K562 (cell line): ENCODE data around the gene ZNF420. TPM values are rescaled to one million over a fixed set of nuclear protein-coding genes. Genes with fewer than 3 reads are reported as not detected.

Experiments used
- ATAC-seq: fragments of 200-7000 bp; cut with Tn5 transposase; 3 replicates; pipeline ENCODE4 v1.9.1; 2020; ENCODE audit warnings: moderate library complexity
- BruUV-seq: library from RNA; stranded (reverse); fragments of 400-500 nt; replicated peaks from 2 replicates; lab custom pipeline; 2021; lab: Mats Ljungman, UMichigan
- CTCF ChIA-PET: fragments of 300-600 bp; formaldehyde crosslinking; extraction: SDS; loops from one replicate; lab custom pipeline; 2021; ENCODE audit warnings: low intra/inter-chr PET ratio; lab: Yijun Ruan, JAX
- POLR2A ChIA-PET: fragments of 300-600, 350-650 bp; sonication (Branson Sonifier 250); formaldehyde crosslinking; extraction: SDS; loops from one replicate; lab custom pipeline; 2021; ENCODE audit warnings: antibody characterized with exemption, inconsistent platforms; lab: Yijun Ruan, JAX
- DNase-seq, 4 experiments: peaks; one replicate each; pipeline versions ENCODE4 v3.0.0 to v3.0.0-alpha.2; 2011 to 2018; ENCODE audit warnings: low spot score in 3 of 4, mixed read lengths in 3 of 4; ENCODE audit errors: extremely low read depth in 1 of 4
- FAIRE-seq: peaks from 2 replicates; lab custom pipeline; 2011; peaks lifted over from hg19 to GRCh38; lab: Jason Lieb, UNC
- H2AFZ ChIP-seq: 2 replicates; pipeline ENCODE4 v1.6.0; 2011; ENCODE audit warnings: low read depth, low read length, control low read depth, inconsistent platforms
- H3K27ac ChIP-seq: fragments of 200-600 bp; 3 replicates; pipeline ENCODE4 v1.8.0; 2011; ENCODE audit warnings: low read depth, mild to moderate bottlenecking, control low read depth, inconsistent platforms, low read length, moderate library complexity, mixed read lengths; ENCODE audit errors: extremely low read depth
- H3K27me3 ChIP-seq, 2 experiments: fragments of 300-600 bp in 1 of 2; 2 replicates in 1 of 2; 3 replicates in 1 of 2; pipeline versions ENCODE4 v1.6.0 to v1.8.0; 2011; ENCODE audit warnings: inconsistent platforms in 2 of 2, low read length in 2 of 2, mild to moderate bottlenecking in 1 of 2, mixed read lengths in 1 of 2, moderate library complexity in 1 of 2; ENCODE audit not compliant: control insufficient read depth in 2 of 2, insufficient read depth in 2 of 2
- H3K36me3 ChIP-seq: fragments of 300-600 bp; 3 replicates; pipeline ENCODE4 v1.8.0; 2011; ENCODE audit warnings: mild to moderate bottlenecking, low read length, inconsistent platforms; ENCODE audit not compliant: control insufficient read depth, insufficient read depth
- H3K4me1 ChIP-seq, 2 experiments: fragments of 200-600 bp in 1 of 2; replicated peaks in 1 of 2; 2 replicates in 1 of 2; 3 replicates in 1 of 2; pipeline versions ENCODE4 v1.5.1 to v1.8.0; 2011; ENCODE audit warnings: inconsistent platforms in 2 of 2, low read length in 2 of 2, mild to moderate bottlenecking in 1 of 2, mixed read lengths in 1 of 2, moderate library complexity in 1 of 2; ENCODE audit not compliant: control insufficient read depth in 2 of 2, insufficient read depth in 2 of 2
- H3K4me2 ChIP-seq: 2 replicates; pipeline ENCODE4 v1.6.1; 2011; ENCODE audit warnings: low read length, control low read depth, inconsistent platforms, mixed read lengths; ENCODE audit not compliant: insufficient read depth
- H3K4me3 ChIP-seq: fragments of 200-600 bp; sonication (generic), shearing (Covaris generic); 2 replicates; pipeline ENCODE4 v1.5.1; 2016; ENCODE audit warnings: control low read depth, inconsistent platforms
- H3K79me2 ChIP-seq: fragments of 200-600 bp; 3 replicates; pipeline ENCODE4 v1.8.0; 2011; ENCODE audit warnings: low read length, inconsistent platforms; ENCODE audit not compliant: control insufficient read depth, insufficient read depth
- H3K9ac ChIP-seq, 2 experiments: 2 replicates each; pipeline versions ENCODE4 v1.6.0 to v1.6.1; 2011; ENCODE audit warnings: low read depth in 2 of 2, low read length in 2 of 2, control low read depth in 1 of 2, inconsistent platforms in 1 of 2, mild to moderate bottlenecking in 1 of 2, mixed read lengths in 1 of 2; ENCODE audit not compliant: insufficient read depth in 1 of 2
- H3K9me1 ChIP-seq: one replicate; pipeline ENCODE4 v1.6.0; 2011; ENCODE audit warnings: inconsistent platforms, mild to moderate bottlenecking, low read length, moderate library complexity; ENCODE audit not compliant: control insufficient read depth, insufficient read depth
- H3K9me3 ChIP-seq: replicated peaks from 2 replicates; pipeline ENCODE4 v1.5.1; 2011; ENCODE audit warnings: low read depth, low read length, inconsistent platforms; ENCODE audit not compliant: control insufficient read depth, insufficient read depth
- H4K20me1 ChIP-seq: replicated peaks from 2 replicates; pipeline ENCODE4 v1.6.1; 2011; ENCODE audit warnings: low read length, inconsistent platforms, mixed read lengths; ENCODE audit not compliant: control insufficient read depth, insufficient read depth
- CHCHD3 ChIP-seq: fragments of 250-450 bp; sonication (Bioruptor Pico); IDR thresholded peaks from 2 replicates; pipeline ENCODE4 v2.1.2; 2022; ENCODE audit warnings: mild to moderate bottlenecking
- ETV1 ChIP-seq: fragments of 450-650 bp; conservative IDR thresholded peaks from 2 replicates; pipeline ENCODE4 v1.6.1; 2016; ENCODE audit warnings: missing genetic modification characterization, control low read depth, low read depth, missing compliant biosample characterization
- SREBF1 ChIP-seq: fragments of 150-350 bp; IDR thresholded peaks from 2 replicates; pipeline ENCODE4 v1.6.1; 2014; ENCODE audit warnings: antibody characterized with exemption, low read depth, low read length, borderline replicate concordance
- ZBTB17 ChIP-seq: fragments of 450-650 bp; formaldehyde crosslinking; IDR thresholded peaks from 2 replicates; pipeline ENCODE4 v1.4.0; 2020; ENCODE audit warnings: mild to moderate bottlenecking
- ZNF318 ChIP-seq, 2 experiments: fragments of 450-650 bp; IDR thresholded peaks; 2 replicates each; pipeline ENCODE4 v1.6.1; 2016; ENCODE audit warnings: mild to moderate bottlenecking in 2 of 2, borderline replicate concordance in 1 of 2, low read depth in 1 of 2, moderate library complexity in 1 of 2
- WGBS: fragments of 100-300 bp; shearing (Covaris generic); methylation state at CpG from one replicate; pipeline ENCODE4 v1.1.6; 2016; ENCODE audit warnings: low coverage, mixed read lengths; ENCODE audit not compliant: insufficient coverage; ENCODE audit errors: missing lambda C conversion rate; 5-methylcytosine and 5-hydroxymethylcytosine counted together
- in situ Hi-C: fragments of 300-500 bp; cut with MboI; formaldehyde crosslinking; loops from 4 replicates; pipeline ENCODE4 v1.15.0; 2018; ENCODE audit warnings: inconsistent platforms, mixed read lengths
- intact Hi-C: fragments of 100-400 bp; cut with micrococcal nuclease; formaldehyde crosslinking; loops from 2 replicates; pipeline ENCODE4 v1.14.2; 2022
- polyA plus RNA-seq, 8 experiments: library from polyadenylated mRNA; depleted of rRNA in 4 of 8; stranded (reverse) in 5 of 8; unstranded in 3 of 8; fragments of >200 nt; fragmentation: Nextera tagmentation in 2 of 8; fragmentation: Illumina TruSeq in 1 of 8; extraction: Ambion mirVana in 2 of 8; extraction: Trizol in 1 of 8; gene quantifications; 2 replicates each; pipeline versions ENCODE4 v1.2.1 to v1.2.3, GENCODE V29; 2011 to 2014; ENCODE audit warnings: inconsistent platforms in 1 of 8, missing spikeins in 1 of 8
- total RNA-seq, 7 experiments: library from RNA; depleted of rRNA in 6 of 7; stranded (reverse); fragments of >200 nt in 6 of 7; fragmentation: Illumina TruSeq in 2 of 7; extraction: Trizol in 2 of 7; gene quantifications; 2 replicates each; pipeline versions ENCODE4 v1.2.1 to v1.2.3, GENCODE V29; 2011 to 2021; ENCODE audit warnings: low replicate concordance in 1 of 7

Gene ZNF420
- total and polyA plus RNA-seq, 9 of the 15 experiments (the other 6 are each of a cell fraction or from before 2014, with no cell fraction given): 2.6 to 7.2 (median 5.1) TPM

- TF ChIP-seq ZNF318 (IDR thresholded peaks at IDR 0.05; ENCODE audit: borderline replicate concordance in 1 of 2, low read depth in 1 of 2): no peak
Observed at GRCh38 chr19:37045140-37045539, 33.1 kb upstream of the ZNF420 start (continued).

- in situ Hi-C loops (no loop called here), intact Hi-C loops (no loop called here)
- no peak overlapping the region for H3K4me2 ChIP-seq
- no peak overlapping the region for H3K27ac ChIP-seq
- no peaks in the 10 kb centered on the region for H3K9me3 ChIP-seq
- H3K4me1 ChIP-seq: peaks cover 0 to 9% of the 10 kb centered on the region in 2 experiments; a peak in 1 of 5 replicates
- no peaks in the 10 kb centered on the region for H3K36me3 ChIP-seq
- WGBS: 0% methylated on average over 21 of the region's 22 CpGs
- FAIRE-seq (no peak), DNase-seq (no peak), ATAC-seq (no peak)
- no peaks in the 10 kb centered on the region for H3K79me2 ChIP-seq
- H3K4me3 ChIP-seq: no peak overlapping the region
- H4K20me1 ChIP-seq: no peaks in the 10 kb centered on the region
- no peaks in the 10 kb centered on the region for H3K27me3 ChIP-seq
- no peaks in the 10 kb centered on the region for H3K9me1 ChIP-seq
- ChIA-PET CTCF (no interaction called here), POLR2A (no interaction called here)
- BruUV-seq: no TSS peak
- H3K9ac ChIP-seq: no peak overlapping the region
- TF ChIP-seq ETV1 (tag) (no peak), CHCHD3 (no peak), ZBTB17 (CRISPR knock-in tag) (no peak), SREBF1 (no peak)
- no peak overlapping the region for H2AFZ ChIP-seq
Observed at GRCh38 chr19:37055330-37055729, 22.9 kb upstream of the ZNF420 start.
